Ovary (tissue), 3 donors: Measurements from ENCODE around the gene PCDHGA7.

ENCODE experiments used
- EP300 ChIP-seq: sonication (generic); formaldehyde crosslinking; IDR thresholded peaks from one replicate; pipeline ENCODE4 v1.6.1; 2017; ENCODE audit warnings: antibody characterized with exemption
- POLR2A ChIP-seq: fragments of 450-650 bp; IDR thresholded peaks from one replicate; pipeline ENCODE4 v1.6.1; 2017; ENCODE audit warnings: antibody characterized with exemption, mild to moderate bottlenecking, moderate library complexity
- TF ChIP-seq, protein P1 (sequence below), 3 donors: fragments of 450-650 bp in 2 of 3; fragments of 200-600 bp in 1 of 3; IDR thresholded peaks; one replicate each; pipeline versions ENCODE4 v1.5.1 to v1.8.0; 2016 to 2022; ENCODE audit warnings: antibody characterized with exemption in 3 of 3, mild to moderate bottlenecking in 1 of 3
- donor health status: DM: no; HTN: no; CAD: no.

DNA sequence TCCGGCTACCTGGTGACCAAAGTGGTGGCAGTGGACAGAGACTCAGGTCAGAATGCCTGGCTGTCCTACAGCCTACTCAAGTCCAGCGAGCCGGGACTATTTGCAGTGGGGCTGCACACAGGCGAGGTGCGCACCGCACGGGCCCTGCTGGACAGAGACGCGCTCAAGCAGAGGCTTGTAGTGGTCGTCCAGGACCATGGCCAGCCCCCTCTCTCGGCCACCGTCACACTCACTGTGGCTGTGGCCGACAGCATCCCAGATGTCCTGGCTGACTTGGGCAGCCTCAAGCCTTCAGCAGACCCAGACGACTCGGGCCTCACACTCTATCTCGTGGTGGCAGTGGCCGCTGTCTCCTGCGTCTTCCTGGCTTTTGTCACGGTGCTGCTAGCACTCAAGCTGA is 25.6 kb upstream of the PCDHGA7 start:
- TF ChIP-seq, protein P1, sequence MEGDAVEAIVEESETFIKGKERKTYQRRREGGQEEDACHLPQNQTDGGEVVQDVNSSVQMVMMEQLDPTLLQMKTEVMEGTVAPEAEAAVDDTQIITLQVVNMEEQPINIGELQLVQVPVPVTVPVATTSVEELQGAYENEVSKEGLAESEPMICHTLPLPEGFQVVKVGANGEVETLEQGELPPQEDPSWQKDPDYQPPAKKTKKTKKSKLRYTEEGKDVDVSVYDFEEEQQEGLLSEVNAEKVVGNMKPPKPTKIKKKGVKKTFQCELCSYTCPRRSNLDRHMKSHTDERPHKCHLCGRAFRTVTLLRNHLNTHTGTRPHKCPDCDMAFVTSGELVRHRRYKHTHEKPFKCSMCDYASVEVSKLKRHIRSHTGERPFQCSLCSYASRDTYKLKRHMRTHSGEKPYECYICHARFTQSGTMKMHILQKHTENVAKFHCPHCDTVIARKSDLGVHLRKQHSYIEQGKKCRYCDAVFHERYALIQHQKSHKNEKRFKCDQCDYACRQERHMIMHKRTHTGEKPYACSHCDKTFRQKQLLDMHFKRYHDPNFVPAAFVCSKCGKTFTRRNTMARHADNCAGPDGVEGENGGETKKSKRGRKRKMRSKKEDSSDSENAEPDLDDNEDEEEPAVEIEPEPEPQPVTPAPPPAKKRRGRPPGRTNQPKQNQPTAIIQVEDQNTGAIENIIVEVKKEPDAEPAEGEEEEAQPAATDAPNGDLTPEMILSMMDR (IDR thresholded peaks at IDR 0.05): no peak
- TF ChIP-seq POLR2A (no peak), EP300 (no peak)
